Lower leg skin (tissue), 4 donors: Measurements from ENCODE around the gene NOTCH3. TPM values are rescaled to one million over a fixed set of nuclear protein-coding genes. Genes with fewer than 3 reads are reported as not detected.

Experiments
- DNase-seq, 2 donors: peaks; one replicate each; pipeline ENCODE4 v3.0.0-alpha.2; 2019; ENCODE audit warnings: low spot score in 2 of 2
- H3K4me3 ChIP-seq: fragments of 200-600 bp; sonication (generic); 2 replicates; pipeline ENCODE4 v1.5.1; 2017; ENCODE audit warnings: mild to moderate bottlenecking, low read depth; ENCODE audit not compliant: poor library complexity, severe bottlenecking
- POLR2A ChIP-seq, 2 donors: fragments of 450-650 bp; IDR thresholded peaks; one replicate each; pipeline ENCODE4 v1.6.1; 2016 to 2017; ENCODE audit warnings: antibody characterized with exemption in 2 of 2, mild to moderate bottlenecking in 1 of 2, moderate library complexity in 1 of 2
- WGBS, 2 donors: methylation state at CpG; one replicate each; pipeline ENCODE4 v1.1.5; 2018; 5-methylcytosine and 5-hydroxymethylcytosine counted together
- intact Hi-C: fragments of 100-400 bp; cut with DNase I; formaldehyde crosslinking; loops from one replicate; pipeline ENCODE4 v1.15.0; 2023; ENCODE audit warnings: low total_unique reads
- total RNA-seq, 4 donors: library from RNA; depleted of rRNA; stranded (reverse); fragments of >200 nt; gene quantifications; one replicate each; pipeline ENCODE4 v1.1.0, GENCODE V29; 2016
- TF ChIP-seq, protein P1 (sequence below), 3 donors: fragments of 450-650 bp; IDR thresholded peaks; one replicate each; pipeline ENCODE4 v1.5.1; 2016; ENCODE audit warnings: antibody characterized with exemption in 3 of 3, mild to moderate bottlenecking in 3 of 3, moderate library complexity in 2 of 3

The NOTCH3 gene
- total RNA-seq, 4 donors from 2014 or later, result 215 to 332 (median 251) TPM

DNA sequence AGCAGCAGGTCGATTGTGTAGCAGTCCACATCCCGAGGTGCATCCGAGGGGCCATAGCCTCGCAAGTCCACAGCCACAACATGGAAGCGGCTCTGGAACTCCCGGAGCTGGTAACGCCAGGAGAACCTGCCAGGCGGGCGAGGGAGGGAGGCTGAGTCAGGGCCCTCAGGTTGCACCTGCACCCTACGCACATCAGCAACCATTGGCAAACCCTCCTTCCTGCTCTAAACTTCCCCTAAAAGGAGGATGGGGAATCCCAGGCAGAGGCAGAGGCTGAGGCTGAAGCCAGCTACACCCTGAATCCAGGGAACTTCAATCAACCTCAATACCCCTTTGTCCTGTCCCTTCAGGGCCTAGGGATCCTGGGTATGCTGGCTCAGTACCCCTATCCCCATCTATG is 30.5 kb upstream of the NOTCH3 start:
- no peak overlapping the region for H3K4me3 ChIP-seq
- intact Hi-C loops, result no loop called here
- no peak for DNase-seq
- TF ChIP-seq POLR2A (IDR thresholded peaks at IDR 0.05), result no peak
- TF ChIP-seq, protein P1, sequence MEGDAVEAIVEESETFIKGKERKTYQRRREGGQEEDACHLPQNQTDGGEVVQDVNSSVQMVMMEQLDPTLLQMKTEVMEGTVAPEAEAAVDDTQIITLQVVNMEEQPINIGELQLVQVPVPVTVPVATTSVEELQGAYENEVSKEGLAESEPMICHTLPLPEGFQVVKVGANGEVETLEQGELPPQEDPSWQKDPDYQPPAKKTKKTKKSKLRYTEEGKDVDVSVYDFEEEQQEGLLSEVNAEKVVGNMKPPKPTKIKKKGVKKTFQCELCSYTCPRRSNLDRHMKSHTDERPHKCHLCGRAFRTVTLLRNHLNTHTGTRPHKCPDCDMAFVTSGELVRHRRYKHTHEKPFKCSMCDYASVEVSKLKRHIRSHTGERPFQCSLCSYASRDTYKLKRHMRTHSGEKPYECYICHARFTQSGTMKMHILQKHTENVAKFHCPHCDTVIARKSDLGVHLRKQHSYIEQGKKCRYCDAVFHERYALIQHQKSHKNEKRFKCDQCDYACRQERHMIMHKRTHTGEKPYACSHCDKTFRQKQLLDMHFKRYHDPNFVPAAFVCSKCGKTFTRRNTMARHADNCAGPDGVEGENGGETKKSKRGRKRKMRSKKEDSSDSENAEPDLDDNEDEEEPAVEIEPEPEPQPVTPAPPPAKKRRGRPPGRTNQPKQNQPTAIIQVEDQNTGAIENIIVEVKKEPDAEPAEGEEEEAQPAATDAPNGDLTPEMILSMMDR (IDR thresholded peaks at IDR 0.05), result no peak
- 33 to 49% methylated on average over 9 to 10 of the region's 10 CpGs for WGBS, 2 donors

DNA sequence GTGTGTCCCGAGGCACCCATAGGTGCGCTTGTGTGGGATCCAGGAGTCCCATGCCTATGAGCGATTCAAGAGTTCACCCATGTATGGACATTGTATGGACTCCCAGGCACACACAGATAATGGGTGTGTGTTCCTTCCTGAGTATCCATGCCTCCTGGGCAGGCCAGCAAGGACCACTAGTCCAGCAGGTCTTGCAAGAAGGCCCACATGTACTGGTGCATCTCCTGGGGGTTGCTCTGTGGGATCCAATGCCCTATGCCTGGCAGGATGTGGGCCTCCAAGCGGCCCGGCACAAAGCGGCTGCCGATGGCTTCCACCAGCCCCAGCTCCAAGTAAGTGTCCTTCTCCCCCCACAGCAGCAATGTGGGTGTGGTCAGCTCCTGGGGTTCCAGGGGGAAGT is 26.5 kb upstream of the NOTCH3 start:
- H3K4me3 ChIP-seq, result no peak overlapping the region
- no peak for DNase-seq
- intact Hi-C loops, result no loop called here
- TF ChIP-seq POLR2A (IDR thresholded peaks at IDR 0.05), result no peak
- TF ChIP-seq, protein P1 (IDR thresholded peaks at IDR 0.05), result no peak
- WGBS, 2 donors, result 89 to 92% methylated on average over 3 to 7 of the region's 7 CpGs

DNA sequence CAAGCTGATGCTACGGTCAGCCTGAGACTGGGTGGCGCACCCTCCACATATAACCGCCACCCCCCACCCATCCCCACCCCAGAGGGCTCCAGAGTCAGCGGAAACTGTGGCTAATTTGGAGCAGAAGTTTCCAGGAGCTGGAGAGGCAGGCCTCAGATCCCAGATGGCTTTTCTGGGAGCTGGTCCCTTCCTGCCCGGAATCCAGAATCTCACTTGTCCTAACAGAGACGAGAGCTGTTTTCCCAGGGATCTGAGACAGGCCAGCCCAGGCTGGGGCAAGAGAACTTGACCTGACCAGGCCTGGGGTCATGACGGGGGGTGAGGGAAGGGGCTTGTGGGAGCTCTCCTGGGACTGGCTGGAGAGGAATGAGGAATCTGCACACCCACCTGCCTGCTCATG is 25.0 kb upstream of the NOTCH3 start:
- no peak for DNase-seq
- no peak for TF ChIP-seq POLR2A (IDR thresholded peaks at IDR 0.05)
- TF ChIP-seq, protein P1 (IDR thresholded peaks at IDR 0.05), result no peak
- WGBS, 2 donors, result 74 to 80% methylated on average over 7 of the region's 7 CpGs
- intact Hi-C loops, result no loop called here
- H3K4me3 ChIP-seq, result no peak overlapping the region

DNA sequence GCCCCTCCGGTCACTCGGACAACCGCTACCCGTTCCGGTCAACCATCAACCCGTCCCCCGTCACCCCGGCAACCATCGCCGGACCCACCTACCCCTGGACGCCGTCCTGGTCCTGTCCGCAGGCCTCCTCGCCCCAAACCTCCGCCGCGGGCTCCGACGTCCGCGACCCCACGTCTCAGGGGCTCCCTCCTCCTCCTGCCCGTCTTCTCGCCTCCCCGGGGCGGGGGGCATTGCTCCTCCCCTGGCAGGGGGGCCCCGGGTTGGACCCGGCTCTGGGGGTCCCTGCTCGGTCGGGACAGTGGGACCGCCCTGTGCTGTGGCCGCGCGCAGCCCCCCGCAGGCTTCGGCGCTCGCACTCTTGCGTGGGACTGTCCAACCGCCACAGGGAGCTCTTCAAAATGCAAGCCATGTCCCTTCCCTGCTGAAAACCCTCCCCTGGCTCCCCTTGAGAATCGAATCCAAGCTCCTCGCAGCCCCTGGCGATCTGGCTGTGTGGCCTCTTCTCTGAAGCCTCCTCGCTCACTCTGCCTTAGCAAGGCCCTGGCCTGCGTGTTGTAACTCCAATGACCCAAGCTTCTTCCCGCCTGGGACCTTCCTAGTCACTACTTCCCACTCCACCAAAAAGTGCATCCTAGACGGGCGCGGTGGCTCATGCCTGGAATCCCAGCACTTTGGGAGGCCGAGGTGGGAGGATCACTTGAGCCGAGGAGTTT is 23.0 kb upstream of the NOTCH3 start:
- intact Hi-C loops, result no loop called here
- no peak for DNase-seq
- WGBS, 2 donors, result 15 to 19% methylated on average over 44 to 51 of the region's 51 CpGs
- H3K4me3 ChIP-seq, result peak overlapping the region; percentile 42
- TF ChIP-seq POLR2A (IDR thresholded peaks at IDR 0.05), result no peak
- TF ChIP-seq, protein P1 (IDR thresholded peaks at IDR 0.05), result no peak

DNA sequence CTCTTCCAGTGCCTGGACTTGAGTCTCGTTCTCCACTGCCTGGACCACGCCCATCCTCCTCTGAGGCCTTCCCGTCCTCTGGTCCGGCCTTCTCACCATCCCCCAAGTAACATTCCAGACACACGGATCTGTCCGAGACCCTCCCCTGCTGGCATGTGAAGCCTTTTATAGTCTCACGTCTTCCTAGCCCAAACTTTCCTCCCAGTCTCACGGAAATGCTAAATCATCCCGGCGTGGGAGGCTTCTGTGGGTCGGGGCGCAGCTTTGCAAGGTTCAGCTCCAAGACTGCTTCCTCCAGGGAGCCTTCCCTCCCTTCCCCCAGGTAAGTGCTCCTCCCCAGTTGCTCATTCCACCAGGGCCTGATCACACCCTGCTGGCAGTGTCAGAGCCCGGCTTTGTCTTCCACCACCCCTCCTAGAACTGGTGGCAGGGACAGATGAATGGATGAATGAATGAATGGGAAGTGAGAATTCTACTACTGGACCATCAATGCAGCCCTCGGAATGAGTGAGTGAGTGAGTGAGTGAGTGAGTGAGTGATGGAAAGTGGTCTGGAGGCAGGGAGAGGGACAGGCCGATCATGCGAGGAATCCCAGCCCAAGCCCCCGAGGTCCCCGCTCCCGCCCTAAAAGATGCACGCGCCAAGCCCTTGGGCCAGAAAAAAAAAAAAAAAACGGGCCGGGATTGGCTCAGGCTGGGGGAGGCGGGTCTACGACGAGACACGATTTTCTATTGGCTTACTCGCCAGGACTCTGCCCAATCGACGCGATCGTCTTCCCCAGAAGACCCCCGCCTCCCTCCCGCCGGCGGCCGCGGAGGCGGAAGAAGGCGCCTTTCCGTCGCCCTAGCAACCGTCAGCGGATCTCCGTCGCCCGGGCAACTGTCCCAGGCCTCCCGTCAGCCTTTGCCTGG is 22.2 kb upstream of the NOTCH3 start:
- intact Hi-C loops, result no loop called here
- TF ChIP-seq, protein P1 (IDR thresholded peaks at IDR 0.05), result no peak
- TF ChIP-seq POLR2A (IDR thresholded peaks at IDR 0.05), result no peak
- 2% methylated on average over 35 to 48 of the region's 48 CpGs for WGBS, 2 donors
- peak; percentile 83 to 95 for DNase-seq
- peak overlapping the region; percentile 42 for H3K4me3 ChIP-seq
